Measurements from ENCODE around the gene EVI5L. TPM values are rescaled to one million over a fixed set of nuclear protein-coding genes. Genes with fewer than 3 reads are reported as not detected.

Gene EVI5L
- total and polyA plus RNA-seq, 2 donors (not counting 3 experiments of a cell fraction or from before 2014, with no cell fraction given), result 11.9 to 13.5 TPM

GRCh38 chr19:7856679-7857663 lies 27.0 kb downstream of the EVI5L start:
- dilution Hi-C loops (cut with MboI; ENCODE audit: extremely low pct_ligation_motif_present, low sequenced_read_pairs) (no loop called here), intact Hi-C loops (cut with micrococcal nuclease) (no loop called here)
- CTCF ChIA-PET, result interaction anchor here (0.8 to 1.5 kb wide), 2 partner anchors 12 to 13 kb away, joined by 3 to 6 read pairs; no protein-coding TSS in a partner anchor
- H3K9me3 ChIP-seq (replicated peaks; ENCODE audit: control insufficient read depth, insufficient read depth, low read length), result no peaks in the 10 kb centered on the region
- H3K27ac ChIP-seq (ENCODE audit: insufficient read depth, low read depth, low read length), result no peak overlapping the region
- no peak for FAIRE-seq
- no peak overlapping the region for H3K4me2 ChIP-seq (ENCODE audit: insufficient read depth, low read length)
- H3K4me1 ChIP-seq (ENCODE audit: control insufficient read depth, extremely low read depth, insufficient read depth, low read length), result no peaks in the 10 kb centered on the region
- H3K9me1 ChIP-seq (replicated peaks; ENCODE audit: control insufficient read depth, extremely low read depth, insufficient read depth, low read length), result no peaks in the 10 kb centered on the region
- H4K20me1 ChIP-seq (replicated peaks; ENCODE audit: control insufficient read depth, extremely low read depth, insufficient read depth, low read length), result no peaks in the 10 kb centered on the region
- no peak overlapping the region for H3K9ac ChIP-seq (replicated peaks; ENCODE audit: extremely low read depth, insufficient read depth, low read length)
- no peaks in the 10 kb centered on the region for H3K36me3 ChIP-seq (ENCODE audit: control insufficient read depth in 2 of 2, extremely low read depth in 1 of 2, insufficient read depth in 2 of 2, low read length in 2 of 2)
- H3K4me3 ChIP-seq (replicated peaks in 1 of 3; ENCODE audit: insufficient read depth in 1 of 3, low read depth in 1 of 3, low read length in 3 of 3), result no peak overlapping the region
- H2AFZ ChIP-seq (ENCODE audit: low read depth, low read length), result no peak overlapping the region
- BruUV-seq (replicated peaks), result no TSS peak
- no peak for TF ChIP-seq POLR2A (IDR thresholded peaks at IDR 0.05; ENCODE audit: low read depth, low read length)
- TF ChIP-seq JUN (IDR thresholded peaks at IDR 0.05; ENCODE audit: borderline replicate concordance, insufficient read depth, insufficient read length, low read depth), result no peak
- no peak for TF ChIP-seq GATA2 (IDR thresholded peaks at IDR 0.05; ENCODE audit: insufficient read depth, insufficient read length, low read depth, low read length)
- no peak for TF ChIP-seq FOS (IDR thresholded peaks at IDR 0.05; ENCODE audit: borderline replicate concordance, insufficient read depth, low read length)
- no peak for TF ChIP-seq CTCF (IDR thresholded peaks at IDR 0.05; ENCODE audit: extremely low read depth in 1 of 2, insufficient read depth in 1 of 2, low read depth in 1 of 2, low read length in 2 of 2)
- no peak for TF ChIP-seq MAX (IDR thresholded peaks at IDR 0.05; ENCODE audit: insufficient read depth, insufficient read length)
- no peak for TF ChIP-seq MYC (IDR thresholded peaks at IDR 0.05; ENCODE audit: low read depth, low read length)
- no peak for TF ChIP-seq POLR2AphosphoS5 (IDR thresholded peaks at IDR 0.05; ENCODE audit: insufficient read depth, low read depth, low read length)
- TF ChIP-seq EZH2 (IDR thresholded peaks at IDR 0.05; ENCODE audit: borderline replicate concordance, low read depth, low read length, severe bottlenecking), result no peak
- H3K27me3 ChIP-seq (ENCODE audit: control insufficient read depth in 2 of 2, insufficient read depth in 2 of 2, low read length in 2 of 2), result peaks cover 0 to 3% of the 10 kb centered on the region in 2 experiments
- POLR2A ChIA-PET, result no interaction called here
- DNase-seq (ENCODE audit: low read depth, low spot score), result no peak
- H3K79me2 ChIP-seq (ENCODE audit: control insufficient read depth, insufficient read depth, low read length), result no peaks in the 10 kb centered on the region

All from endothelial cell of umbilical vein (primary cell).